GM19099 (cell line): ENCODE data around the gene ZRANB1.

Experiments
- POLR2A ChIP-seq: IDR thresholded peaks from 3 replicates; pipeline ENCODE4 v1.6.1; 2011; ENCODE audit warnings: low read depth; ENCODE audit not compliant: insufficient read length; ENCODE audit errors: extremely low read depth

ZRANB1 gene

GRCh38 chr10:124941823-124942222 is at the start of gene ZRANB1:
ZRANB1 (plus strand) TSS chr10:124942123; CDS start chr10:124942494, 371 bp downstream.
- TF ChIP-seq POLR2A: no peak

- no peak for TF ChIP-seq POLR2A
Observed at GRCh38 chr10:124892905-124893304, 49.0 kb upstream of the ZRANB1 start.

DNA sequence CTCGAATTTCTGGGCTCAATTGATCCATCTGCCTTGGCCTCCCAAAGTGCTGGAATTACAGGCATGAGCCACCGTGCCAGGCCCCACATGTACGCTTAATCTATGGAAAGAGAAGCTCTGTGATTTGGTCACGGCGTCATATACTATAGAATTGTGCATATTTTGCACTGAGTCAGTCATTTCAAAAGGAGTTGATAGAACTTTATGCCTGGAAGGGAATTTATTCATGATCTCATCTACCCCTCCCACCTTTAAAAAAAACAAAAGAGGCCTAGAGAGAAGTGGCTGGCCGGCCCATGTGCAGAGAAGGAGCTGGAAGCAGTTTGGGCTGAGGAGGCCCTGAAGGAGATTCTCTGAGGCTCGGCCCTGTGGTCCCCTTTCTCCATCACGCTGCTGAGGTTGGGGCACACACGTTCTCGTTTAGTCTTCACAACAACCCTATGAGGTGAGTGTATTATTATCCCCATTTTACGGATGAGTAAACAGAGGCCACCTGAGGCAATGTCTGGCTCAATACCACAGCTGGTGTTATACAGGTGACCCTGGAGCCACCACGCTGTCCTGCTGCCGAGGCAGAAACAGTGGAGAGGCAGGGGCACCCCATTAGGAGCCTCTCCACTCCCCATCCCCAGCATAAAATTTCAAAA is 47.2 kb upstream of the ZRANB1 start:
- TF ChIP-seq POLR2A: no peak

DNA sequence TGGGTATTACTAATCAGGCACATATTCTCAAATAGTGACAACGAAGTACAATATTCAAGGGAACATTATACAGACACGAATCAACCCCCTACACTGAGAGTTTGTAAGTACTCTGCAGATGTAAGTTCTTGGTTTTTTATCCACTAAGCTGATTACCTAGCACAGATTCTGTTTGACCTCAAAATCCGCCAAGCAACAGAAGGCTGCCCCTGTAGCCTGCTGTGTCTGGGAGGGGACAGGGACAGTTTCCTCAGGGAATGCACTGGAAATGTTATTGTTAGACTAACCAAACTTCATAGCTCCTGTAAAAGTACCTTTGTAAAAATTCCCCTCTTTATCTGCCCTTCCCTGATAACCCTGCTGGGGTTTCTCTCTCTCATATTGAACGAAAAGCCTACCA is 45.2 kb upstream of the ZRANB1 start:
- no peak for TF ChIP-seq POLR2A

DNA sequence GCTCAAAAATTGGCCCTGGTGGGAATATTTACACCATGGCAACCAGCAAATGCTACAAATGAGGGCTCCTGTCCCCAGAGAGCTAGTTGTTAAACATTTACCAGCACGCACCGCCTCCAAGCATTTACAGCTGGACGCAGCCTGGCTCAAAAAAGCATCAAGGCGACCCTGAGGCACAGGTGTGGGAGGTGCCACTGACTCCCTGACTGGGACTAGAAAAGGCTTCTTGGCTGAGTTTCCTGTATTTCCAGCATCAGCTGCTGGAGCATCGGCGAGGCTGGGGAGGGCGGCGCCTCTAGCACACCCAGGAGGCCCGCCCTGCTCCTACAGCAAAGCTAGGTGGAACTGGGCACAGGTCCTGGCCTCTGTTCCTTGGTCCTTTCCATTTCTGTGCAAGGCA is 43.5 kb upstream of the ZRANB1 start:
- no peak for TF ChIP-seq POLR2A

DNA sequence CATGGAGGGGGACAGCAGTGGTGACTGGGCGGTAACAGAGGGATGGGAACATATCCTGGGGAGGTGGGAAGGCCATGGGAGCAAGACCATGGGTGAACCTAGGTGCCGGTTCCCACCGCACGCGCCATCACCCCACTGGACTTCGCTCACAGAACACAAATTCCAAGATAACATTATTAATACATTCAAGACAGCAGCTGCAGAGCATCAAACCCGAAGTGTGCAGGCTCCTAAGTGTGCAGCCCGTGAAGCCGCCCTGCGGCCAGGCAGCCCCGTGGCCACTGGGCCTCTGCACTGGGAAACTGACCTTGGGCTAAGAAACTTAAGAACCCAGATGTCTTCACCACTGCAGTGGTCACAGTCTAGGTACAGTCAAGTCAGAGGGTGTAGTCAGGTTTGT is 42.8 kb upstream of the ZRANB1 start:
- TF ChIP-seq POLR2A: no peak

DNA sequence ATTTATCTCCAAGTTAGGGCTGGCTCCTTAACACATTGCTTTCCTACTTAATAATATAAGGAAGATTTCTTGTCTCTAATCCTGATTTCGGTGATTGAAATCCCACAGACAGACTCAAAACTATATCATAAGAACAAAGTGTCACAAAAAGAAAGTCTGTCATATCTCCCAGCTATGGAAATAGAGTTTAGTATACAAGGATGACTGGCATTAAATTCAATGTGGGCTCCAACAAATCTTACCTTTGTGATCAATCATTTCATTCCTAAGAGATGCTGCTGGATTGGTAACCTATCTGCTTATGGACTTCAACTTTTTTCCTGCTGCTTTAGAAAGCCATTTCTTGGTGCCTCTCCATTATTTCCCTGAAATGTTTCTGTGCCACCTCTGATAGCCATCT is 39.5 kb upstream of the ZRANB1 start:
- no peak for TF ChIP-seq POLR2A

GRCh38 chr10:124903111-124903510 is 38.8 kb upstream of the ZRANB1 start:
- no peak for TF ChIP-seq POLR2A

DNA sequence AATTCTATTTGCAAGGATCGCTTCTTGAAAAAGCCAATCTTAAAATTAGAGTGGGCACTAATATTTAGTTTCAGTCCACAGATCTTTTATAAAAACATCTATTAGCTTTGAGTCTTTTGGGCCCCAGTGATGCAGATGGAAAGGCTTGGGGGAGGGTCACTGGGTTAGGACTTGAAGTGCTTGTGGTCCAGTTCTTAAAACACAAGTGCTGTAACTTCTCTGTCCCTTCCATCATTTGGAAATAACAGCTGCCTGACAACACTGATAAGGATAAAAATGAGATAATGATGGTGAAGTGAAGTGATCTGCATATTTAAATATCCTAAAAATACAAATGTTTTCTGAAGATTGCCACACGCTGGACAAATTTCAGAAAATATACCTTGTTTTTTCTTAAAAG is 37.1 kb upstream of the ZRANB1 start:
- TF ChIP-seq POLR2A: no peak

DNA sequence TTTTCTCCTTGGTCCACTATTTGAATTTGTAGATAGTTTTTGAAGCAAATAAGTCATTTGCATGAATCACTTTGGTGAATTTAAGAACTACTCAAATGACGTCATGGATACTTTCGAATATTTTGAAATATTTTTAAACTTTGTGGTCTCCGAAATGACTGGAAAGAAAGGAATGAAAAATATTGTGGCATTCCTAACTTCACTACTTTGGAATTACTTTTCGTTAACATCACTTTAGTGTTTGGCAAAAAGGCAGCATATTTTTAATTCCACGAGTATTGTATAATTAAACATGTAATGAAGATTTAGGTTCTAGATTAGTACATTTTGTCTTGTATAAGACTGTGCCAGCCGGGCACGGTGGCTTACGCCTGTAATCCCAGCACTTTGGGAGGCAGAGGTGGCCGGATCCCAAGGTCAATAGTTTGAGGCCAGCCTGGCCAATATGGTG is 35.3 kb upstream of the ZRANB1 start:
- TF ChIP-seq POLR2A: no peak

- TF ChIP-seq POLR2A: no peak
Observed at GRCh38 chr10:124909563-124909962, 32.4 kb upstream of the ZRANB1 start.

GRCh38 chr10:124911124-124912067 is 30.5 kb upstream of the ZRANB1 start:
- TF ChIP-seq POLR2A: no peak

GRCh38 chr10:124912101-124912886 is 29.6 kb upstream of the ZRANB1 start:
- no peak for TF ChIP-seq POLR2A

DNA sequence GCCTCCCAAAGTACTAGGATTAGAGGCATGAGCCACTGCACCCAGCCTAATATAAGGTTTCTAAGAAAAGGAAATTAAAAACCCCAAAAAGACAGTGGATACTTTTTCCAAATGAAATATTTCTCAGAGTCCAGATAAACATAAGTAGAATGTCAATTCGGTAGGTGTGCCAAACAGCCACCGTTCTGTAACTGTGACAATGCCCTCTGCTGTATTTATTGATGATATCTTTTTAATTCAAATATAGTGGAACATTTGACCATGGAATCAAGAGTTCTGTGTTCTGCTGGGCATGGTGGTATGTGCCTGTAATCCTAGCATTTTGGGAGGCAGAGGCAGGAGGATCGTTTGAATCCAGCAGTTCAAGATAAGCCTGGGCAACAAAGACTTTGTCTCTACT is 28.8 kb upstream of the ZRANB1 start:
- TF ChIP-seq POLR2A: no peak

DNA sequence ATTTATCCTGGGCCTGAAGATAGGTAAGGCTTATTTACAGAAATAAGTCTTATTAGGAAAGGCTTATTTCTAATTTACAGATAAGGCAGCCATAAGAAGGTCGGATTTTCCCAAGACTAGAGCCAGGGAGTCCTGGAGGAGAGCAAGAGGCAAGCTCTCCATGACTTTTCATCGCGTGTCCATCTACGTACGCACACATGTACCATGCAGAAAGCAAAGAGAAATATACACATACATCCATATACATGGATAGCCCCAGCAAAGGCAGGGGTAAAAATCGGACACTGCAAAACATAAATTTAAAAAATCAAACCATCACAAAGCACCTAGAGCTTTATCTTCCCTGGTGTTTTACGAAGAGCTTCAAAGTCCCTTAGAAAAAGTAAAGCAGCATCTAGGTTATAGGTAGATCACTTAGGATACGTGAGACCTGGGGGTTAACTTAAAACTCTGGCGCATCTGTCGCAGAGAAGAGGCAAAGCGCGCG is 25.8 kb upstream of the ZRANB1 start:
- no peak for TF ChIP-seq POLR2A
